ENCODE data around the gene TMEM238L. TPM values are rescaled to one million over a fixed set of nuclear protein-coding genes. Genes with fewer than 3 reads are reported as not detected.
A peak's percentile ranks its signal among the peaks of the same experiment; 100 is the strongest.

TMEM238L gene
- total and polyA plus RNA-seq, 2 of the 8 experiments (the other 6 are each of a cell fraction or from before 2014, with no cell fraction given): not detected

GRCh38 chr17:10768750-10769251, 35.1 kb downstream of the TMEM238L start:
- CTCF ChIA-PET (ENCODE audit: partially characterized antibody): interaction anchor here (1.2 to 4.5 kb wide), 3 partner anchors 15 to 31 kb away, joined by 4 to 29 read pairs (median 20); no protein-coding TSS in a partner anchor
- no peak overlapping the region for H3K9ac ChIP-seq (replicated peaks in 1 of 4; ENCODE audit: extremely low read depth in 1 of 4, low read depth in 3 of 4, low read length in 3 of 4)
- no peak overlapping the region for H3K56ac ChIP-seq (replicated peaks; ENCODE audit: insufficient read length, low read depth, low read length)
- DNase-seq (ENCODE audit: low read depth in 1 of 2, low spot score in 2 of 2) (no peak), FAIRE-seq (no peak)
- no peaks in the 10 kb centered on the region; a peak in 2 of 8 replicates for H3K36me3 ChIP-seq (ENCODE audit: control insufficient read depth in 2 of 4, insufficient read depth in 4 of 4, low read length in 3 of 4)
- 84% methylated on average over 2 of the region's 2 CpGs; no CpG with 5 or more reads in 1 of the 2 experiments for WGBS, 2 experiments (ENCODE audit: extremely low coverage in 1 of 2, insufficient coverage in 1 of 2, insufficient read length in 1 of 2, insufficient replicate concordance in 2 of 2, low coverage in 1 of 2, low lambda C conversion rate in 2 of 2, missing lambda C conversion rate in 1 of 2)
- no peaks in the 10 kb centered on the region; a peak in 1 of 7 replicates for H3K4me1 ChIP-seq (replicated peaks in 1 of 4; ENCODE audit: control insufficient read depth in 3 of 4, insufficient read depth in 4 of 4, low read length in 3 of 4)
- H4K20me1 ChIP-seq (replicated peaks in 1 of 2; ENCODE audit: control insufficient read depth in 1 of 2, insufficient read depth in 2 of 2, low read length in 2 of 2): no peaks in the 10 kb centered on the region
- H3K27me3 ChIP-seq (replicated peaks in 1 of 4; ENCODE audit: control insufficient read depth in 3 of 4, extremely low read depth in 1 of 4, insufficient read depth in 3 of 4, low read length in 3 of 4): no peaks in the 10 kb centered on the region
- H2AK5ac ChIP-seq (ENCODE audit: low read depth, low read length): no peak overlapping the region
- H3K79me1 ChIP-seq (ENCODE audit: low read depth, low read length): no peaks in the 10 kb centered on the region
- POLR2A ChIA-PET (ENCODE audit: partially characterized antibody): no interaction called here
- H2BK120ac ChIP-seq (replicated peaks; ENCODE audit: low read depth, low read length): no peak overlapping the region
- H3K4me2 ChIP-seq (ENCODE audit: insufficient read depth in 1 of 2, low read depth in 2 of 2, low read length in 2 of 2): no peak overlapping the region
- H3K4me3 ChIP-seq (ENCODE audit: extremely low read depth in 1 of 4, insufficient read depth in 2 of 4, low read depth in 3 of 4, low read length in 4 of 4): no peak overlapping the region
- H3K79me2 ChIP-seq (ENCODE audit: control insufficient read depth in 1 of 2, insufficient read depth in 2 of 2, low read length in 2 of 2): no peaks in the 10 kb centered on the region
- no peak overlapping the region for H2AFZ ChIP-seq (ENCODE audit: low read length)
- H2BK5ac ChIP-seq (ENCODE audit: low read depth, low read length): no peak overlapping the region
- TF ChIP-seq TAF1 (IDR thresholded peaks at IDR 0.05; ENCODE audit: low read depth, low read length): no peak
- TF ChIP-seq POLR2A (IDR thresholded peaks at IDR 0.05; ENCODE audit: control extremely low read depth in 1 of 2, low read depth in 2 of 2, low read length in 2 of 2): no peak
- H2BK20ac ChIP-seq (ENCODE audit: low read length): no peak overlapping the region
- H3K14ac ChIP-seq (ENCODE audit: insufficient read length): no peak overlapping the region
- H4K8ac ChIP-seq (ENCODE audit: extremely low read depth, insufficient read depth, low read length): peak overlapping the region; percentile 46; the same call in 1 of the 2 replicates
- H3K9me3 ChIP-seq (ENCODE audit: insufficient read depth in 2 of 2, low read depth in 1 of 2, low read length in 1 of 2): no peaks in the 10 kb centered on the region
- H4K91ac ChIP-seq (replicated peaks; ENCODE audit: insufficient read length, low read length): no peak overlapping the region
- no peak overlapping the region for H3K23ac ChIP-seq (ENCODE audit: insufficient read length)
- H3K23me2 ChIP-seq (ENCODE audit: low read depth, low read length): no peaks in the 10 kb centered on the region; the same call in 1 of the 2 replicates
- H3K18ac ChIP-seq (ENCODE audit: extremely low read depth, low read length): no peak overlapping the region
- 0 out of 2 replicates have a peak overlapping the region, but pooled peaks have one; percentile 33 for H2BK12ac ChIP-seq (ENCODE audit: low read depth, low read length)
- H3K4ac ChIP-seq (replicated peaks; ENCODE audit: insufficient read length, low read depth, low read length): no peak overlapping the region
- H3K27ac ChIP-seq (ENCODE audit: low read depth, low read length): no peak overlapping the region
- no peak overlapping the region for H4K5ac ChIP-seq (ENCODE audit: insufficient read length, low read depth, low read length)
- no peak overlapping the region; the same call in 1 of the 2 replicates for H2BK15ac ChIP-seq (ENCODE audit: low read length)
